ENCODE results near the gene PDGFA. TPM values are rescaled to one million over a fixed set of nuclear protein-coding genes. Genes with fewer than 3 reads are reported as not detected.

The PDGFA gene
- total RNA-seq, 4 donors from 2014 or later = 10.8 to 31.7 (median 26.0) TPM

DNA sequence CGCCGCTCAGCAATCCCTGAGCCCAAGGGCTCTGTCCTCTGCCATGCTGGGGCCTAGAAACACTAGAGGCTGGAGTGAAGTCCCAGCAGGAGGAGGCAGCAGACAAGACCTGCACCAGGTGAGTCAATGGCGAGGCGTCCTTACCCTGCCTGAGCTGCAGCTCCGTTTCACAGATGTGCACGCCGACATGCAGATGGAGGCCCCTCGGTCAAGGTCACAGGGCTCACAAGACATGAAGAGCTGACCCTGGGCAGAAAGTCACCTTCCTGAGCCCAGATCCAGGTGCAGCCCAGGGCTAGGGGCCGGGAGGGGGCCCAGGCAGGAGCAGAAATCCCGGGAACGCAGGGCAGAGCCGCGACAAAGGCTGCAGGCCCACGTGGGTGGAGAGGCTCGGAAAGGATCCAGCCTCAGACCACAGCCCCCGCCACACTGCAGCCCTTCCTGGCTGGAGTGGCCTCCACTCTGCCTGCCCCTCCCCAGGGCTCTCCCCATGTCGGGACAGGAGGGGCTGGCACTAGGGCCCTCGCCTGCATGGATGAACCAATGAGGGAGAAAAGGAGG lies 23.8 kb downstream of the PDGFA start:
- Histone ChIP-seq H3K27ac (no peak overlapping the region), H3K4me3 (no peak overlapping the region), H3K4me1 (no peaks in the 10 kb centered on the region), H3K9me3 (no peaks in the 10 kb centered on the region), H3K27me3 (no peaks in the 10 kb centered on the region), H3K36me3 (peaks cover 0 to 33% of the 10 kb centered on the region in 2 donors)
- DNase-seq = no peak
- ATAC-seq = no peak
- intact Hi-C loops (cut with DNase I; ENCODE audit: low total_unique reads) = no loop called here
- in situ Hi-C loops (cut with MboI; ENCODE audit: low sequenced_read_pairs in 4 of 4) = no loop called here
- TF ChIP-seq, protein P1, sequence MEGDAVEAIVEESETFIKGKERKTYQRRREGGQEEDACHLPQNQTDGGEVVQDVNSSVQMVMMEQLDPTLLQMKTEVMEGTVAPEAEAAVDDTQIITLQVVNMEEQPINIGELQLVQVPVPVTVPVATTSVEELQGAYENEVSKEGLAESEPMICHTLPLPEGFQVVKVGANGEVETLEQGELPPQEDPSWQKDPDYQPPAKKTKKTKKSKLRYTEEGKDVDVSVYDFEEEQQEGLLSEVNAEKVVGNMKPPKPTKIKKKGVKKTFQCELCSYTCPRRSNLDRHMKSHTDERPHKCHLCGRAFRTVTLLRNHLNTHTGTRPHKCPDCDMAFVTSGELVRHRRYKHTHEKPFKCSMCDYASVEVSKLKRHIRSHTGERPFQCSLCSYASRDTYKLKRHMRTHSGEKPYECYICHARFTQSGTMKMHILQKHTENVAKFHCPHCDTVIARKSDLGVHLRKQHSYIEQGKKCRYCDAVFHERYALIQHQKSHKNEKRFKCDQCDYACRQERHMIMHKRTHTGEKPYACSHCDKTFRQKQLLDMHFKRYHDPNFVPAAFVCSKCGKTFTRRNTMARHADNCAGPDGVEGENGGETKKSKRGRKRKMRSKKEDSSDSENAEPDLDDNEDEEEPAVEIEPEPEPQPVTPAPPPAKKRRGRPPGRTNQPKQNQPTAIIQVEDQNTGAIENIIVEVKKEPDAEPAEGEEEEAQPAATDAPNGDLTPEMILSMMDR (IDR thresholded peaks at IDR 0.05 in 4 of 5, conservative IDR thresholded peaks at IDR 0.05 in 1 of 5) = no peak
- no peak for TF ChIP-seq POLR2A (IDR thresholded peaks at IDR 0.05)

DNA sequence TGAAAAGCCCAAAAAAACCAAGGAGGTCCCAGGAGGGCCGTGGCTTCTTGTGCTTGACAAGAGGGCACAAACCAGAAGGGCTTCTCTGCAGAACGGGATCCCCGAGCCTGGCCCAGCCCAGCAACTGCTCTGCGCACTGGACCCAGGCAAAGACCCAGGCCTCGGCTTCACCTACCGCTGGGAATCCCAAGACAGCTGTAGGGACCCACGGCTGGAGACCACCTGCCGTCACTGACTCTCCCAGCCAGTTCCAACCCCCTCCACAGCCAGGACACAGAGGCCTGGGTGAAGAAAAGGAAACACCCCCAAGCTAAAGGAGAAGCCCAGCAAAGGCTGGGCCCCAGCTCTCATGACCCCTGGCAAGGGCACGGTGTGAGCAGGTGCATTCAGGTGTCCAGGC lies 24.3 kb downstream of the PDGFA start:
- Histone ChIP-seq H3K36me3 (peaks cover 0 to 27% of the 10 kb centered on the region in 2 donors), H3K27me3 (no peaks in the 10 kb centered on the region), H3K4me3 (no peak overlapping the region), H3K9me3 (no peaks in the 10 kb centered on the region), H3K4me1 (no peaks in the 10 kb centered on the region), H3K27ac (no peak overlapping the region)
- TF ChIP-seq, protein P1 (IDR thresholded peaks at IDR 0.05 in 4 of 5, conservative IDR thresholded peaks at IDR 0.05 in 1 of 5) = no peak
- no peak for TF ChIP-seq POLR2A (IDR thresholded peaks at IDR 0.05)
- DNase-seq (no peak), ATAC-seq (no peak)
- in situ Hi-C loops (cut with MboI; ENCODE audit: low sequenced_read_pairs in 4 of 4) (no loop called here), intact Hi-C loops (cut with DNase I; ENCODE audit: low total_unique reads) (no loop called here)

DNA sequence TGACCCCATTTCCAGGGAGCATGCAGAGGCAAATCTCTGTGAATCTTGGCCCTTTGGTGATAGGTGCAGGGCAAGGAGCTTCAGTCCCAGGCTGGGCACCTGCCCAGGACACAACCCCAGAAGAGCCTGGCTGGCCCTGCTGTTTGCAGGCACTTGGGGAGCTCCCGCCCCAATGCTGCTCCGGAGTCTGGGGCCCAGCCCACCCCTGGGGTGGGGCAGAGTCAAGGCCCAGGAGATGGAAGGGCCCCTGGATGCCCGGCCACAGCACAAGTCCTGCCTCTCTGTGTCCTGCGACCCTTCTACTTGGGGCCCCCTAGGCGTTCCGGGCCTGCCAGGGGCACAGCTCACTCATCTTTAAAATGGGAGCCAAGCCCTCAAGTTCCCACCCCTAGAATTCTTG lies 24.7 kb downstream of the PDGFA start:
- no peak for DNase-seq

DNA sequence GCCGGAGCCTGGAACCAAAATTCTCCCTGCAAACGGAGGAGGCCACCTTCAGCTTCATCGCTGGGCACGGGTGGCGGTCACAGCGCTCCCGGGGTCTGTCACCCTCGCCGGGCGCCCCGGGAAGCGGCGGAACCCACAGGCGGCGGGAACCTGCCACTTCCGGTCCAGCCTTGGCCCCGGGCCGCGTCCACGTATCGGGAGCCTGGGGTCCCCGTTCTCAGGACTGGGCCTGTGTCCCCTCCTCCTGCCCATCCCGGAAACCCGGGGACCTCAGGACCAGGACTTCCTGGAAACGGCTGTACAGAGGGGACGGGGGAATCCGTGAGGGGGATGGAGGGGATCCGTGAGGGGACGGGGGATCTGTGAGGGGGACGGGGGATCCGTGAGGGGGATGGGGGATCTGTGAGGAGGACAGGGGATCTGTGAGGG lies 25.4 kb downstream of the PDGFA start:
- Histone ChIP-seq H3K36me3 (peaks cover 0 to 17% of the 10 kb centered on the region in 2 donors), H3K9me3 (no peaks in the 10 kb centered on the region), H3K27ac (no peak overlapping the region), H3K4me3 (no peak overlapping the region), H3K27me3 (no peaks in the 10 kb centered on the region), H3K4me1 (no peaks in the 10 kb centered on the region)
- TF ChIP-seq POLR2A (IDR thresholded peaks at IDR 0.05) = no peak
- TF ChIP-seq, protein P1 (IDR thresholded peaks at IDR 0.05 in 4 of 5, conservative IDR thresholded peaks at IDR 0.05 in 1 of 5) = no peak
- intact Hi-C loops (cut with DNase I; ENCODE audit: low total_unique reads) (no loop called here), in situ Hi-C loops (cut with MboI; ENCODE audit: low sequenced_read_pairs in 4 of 4) (no loop called here)
- ATAC-seq (no peak), DNase-seq (no peak)

More for the DNA sequence above, 24.7 kb downstream of the PDGFA start:
- no peak for ATAC-seq
- TF ChIP-seq, protein P1 (IDR thresholded peaks at IDR 0.05 in 4 of 5, conservative IDR thresholded peaks at IDR 0.05 in 1 of 5) = no peak
- TF ChIP-seq POLR2A (IDR thresholded peaks at IDR 0.05) = no peak
- Histone ChIP-seq H3K4me1 (no peaks in the 10 kb centered on the region), H3K27me3 (no peaks in the 10 kb centered on the region), H3K9me3 (no peaks in the 10 kb centered on the region), H3K27ac (no peak overlapping the region), H3K36me3 (peaks cover 0 to 23% of the 10 kb centered on the region in 2 donors), H3K4me3 (no peak overlapping the region)
- intact Hi-C loops (cut with DNase I; ENCODE audit: low total_unique reads) (no loop called here), in situ Hi-C loops (cut with MboI; ENCODE audit: low sequenced_read_pairs in 4 of 4) (no loop called here)
